ENCODE results near the gene ARMH1.

GRCh38 chr1:44719318-44719717 lies 44.8 kb downstream of the ARMH1 start:
- TF ChIP-seq CTCF (IDR thresholded peaks at IDR 0.05; ENCODE audit: poor library complexity) = no peak
- no peak for TF ChIP-seq EZH2phosphoT487 (IDR thresholded peaks at IDR 0.05; ENCODE audit: low read depth, severe bottlenecking, unreplicated experiment)
- no peak for TF ChIP-seq EZH2 (IDR thresholded peaks at IDR 0.05; ENCODE audit: borderline replicate concordance)

Data from hepatocyte (in vitro differentiated cells).